GM12801 (cell line): Measurements from ENCODE around the gene ZCCHC2.

Source experiments
- CTCF ChIP-seq: IDR thresholded peaks from one replicate; pipeline ENCODE4 v1.5.1; 2011; ENCODE audit warnings: control low read depth; ENCODE audit not compliant: insufficient read length; ENCODE audit errors: extremely low read depth

ZCCHC2 gene

DNA sequence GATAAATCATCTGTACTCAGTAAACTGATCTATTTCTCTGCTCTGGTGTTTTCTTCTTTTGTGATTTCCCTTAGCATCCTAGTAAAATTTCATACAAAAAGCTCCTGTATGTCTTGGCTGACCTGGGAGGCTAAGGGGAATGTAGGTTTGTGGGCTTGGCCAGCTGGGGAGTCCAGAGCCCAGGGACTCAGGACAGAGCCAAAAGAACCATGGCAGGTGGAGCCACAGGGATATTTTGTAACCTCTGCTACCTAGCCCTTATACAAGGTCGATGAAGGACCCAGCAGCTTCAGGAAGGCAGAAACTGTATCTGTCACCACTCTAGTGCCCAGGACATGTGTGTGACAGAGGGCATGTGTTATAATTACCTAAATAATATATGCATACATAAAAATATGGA lies 22.7 kb upstream of the ZCCHC2 start:
- TF ChIP-seq CTCF = no peak

DNA sequence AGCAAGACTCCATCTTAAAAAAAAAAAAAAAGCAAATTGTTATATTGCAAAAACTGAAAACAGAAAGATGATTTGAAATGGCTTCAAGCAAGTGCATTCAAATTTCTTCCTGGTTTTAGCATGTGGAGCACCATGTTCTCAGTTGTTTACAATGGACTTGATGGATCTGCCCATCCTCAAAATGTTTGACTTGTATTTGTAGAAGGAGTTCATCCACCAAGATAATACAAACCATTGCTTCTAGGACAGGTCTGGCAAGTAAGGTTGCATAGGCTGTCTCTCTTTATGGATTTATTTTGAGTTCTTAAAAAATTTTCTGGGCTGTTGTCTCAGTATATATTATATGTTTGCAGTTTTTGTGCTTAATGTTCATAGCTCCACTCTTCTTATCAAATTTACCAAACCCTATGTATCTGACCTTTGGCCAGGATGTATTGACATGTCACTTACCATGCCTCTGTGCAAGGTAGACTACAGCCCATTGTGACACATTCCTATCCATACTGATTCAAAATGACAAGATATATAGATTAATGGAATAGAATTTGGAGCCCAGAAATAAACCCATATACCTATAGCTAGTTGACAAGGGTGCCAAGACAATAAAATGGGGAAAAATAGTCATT lies 21.7 kb upstream of the ZCCHC2 start:
- no peak for TF ChIP-seq CTCF

DNA sequence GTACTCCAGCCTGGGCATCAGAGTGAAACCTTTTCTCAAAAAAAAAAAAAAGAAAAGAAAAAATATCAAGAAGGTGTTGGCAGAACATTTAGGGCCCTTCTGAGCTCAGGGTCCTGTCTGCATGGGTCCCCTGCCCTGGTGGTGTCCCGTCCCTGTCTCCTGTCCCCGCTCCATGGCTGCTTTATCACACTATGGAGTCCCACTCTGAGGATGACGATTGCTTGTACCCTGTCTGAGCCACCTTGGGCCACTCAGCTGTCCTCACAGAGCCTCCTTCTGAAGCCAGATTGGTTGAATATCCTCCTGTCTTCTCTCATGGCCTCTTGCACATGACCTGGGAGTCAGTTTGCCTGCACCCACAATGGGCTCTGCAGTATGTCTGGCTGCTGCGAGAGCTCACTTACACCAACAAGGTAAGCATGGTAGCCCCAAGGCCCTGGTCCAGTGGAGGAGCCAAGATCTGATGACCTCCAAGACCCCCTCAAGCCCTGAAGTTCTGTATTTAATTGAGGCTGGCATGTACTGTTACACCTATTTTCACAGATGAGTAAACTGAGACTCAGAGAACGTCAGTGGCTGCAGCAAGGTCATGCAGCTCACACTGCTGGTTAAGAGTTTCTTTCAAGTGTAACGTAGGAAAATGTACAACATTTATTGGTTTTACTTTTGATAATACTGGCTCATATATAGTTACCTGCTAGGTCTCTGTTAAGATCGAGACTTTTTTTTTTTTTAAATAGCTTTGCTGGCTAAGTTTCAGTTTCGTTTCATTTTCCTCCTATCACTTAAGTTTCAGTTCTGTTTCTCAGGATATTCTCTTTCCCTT lies 16.9 kb upstream of the ZCCHC2 start:
- no peak for TF ChIP-seq CTCF

- no peak for TF ChIP-seq CTCF
Observed at GRCh38 chr18:62506495-62507143, 16.2 kb upstream of the ZCCHC2 start.

DNA sequence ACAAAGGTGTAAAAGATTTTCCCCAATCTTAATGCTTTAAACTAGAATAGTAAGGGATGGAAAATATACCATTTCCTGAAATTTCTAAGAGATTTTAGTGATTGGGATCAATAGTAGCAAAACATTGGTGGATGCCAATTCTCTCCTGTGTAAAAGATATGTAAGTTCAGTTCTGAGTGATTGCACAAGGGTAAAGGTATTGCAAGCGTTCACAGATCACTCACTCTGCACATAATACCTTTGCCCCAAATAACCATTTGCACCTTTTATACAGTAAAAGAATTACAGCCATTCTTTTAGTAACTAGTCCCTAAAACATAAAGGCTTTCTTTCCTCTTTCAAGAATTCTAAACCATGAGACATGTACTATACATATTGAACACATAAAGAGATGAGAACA lies 13.0 kb upstream of the ZCCHC2 start:
- no peak for TF ChIP-seq CTCF

DNA sequence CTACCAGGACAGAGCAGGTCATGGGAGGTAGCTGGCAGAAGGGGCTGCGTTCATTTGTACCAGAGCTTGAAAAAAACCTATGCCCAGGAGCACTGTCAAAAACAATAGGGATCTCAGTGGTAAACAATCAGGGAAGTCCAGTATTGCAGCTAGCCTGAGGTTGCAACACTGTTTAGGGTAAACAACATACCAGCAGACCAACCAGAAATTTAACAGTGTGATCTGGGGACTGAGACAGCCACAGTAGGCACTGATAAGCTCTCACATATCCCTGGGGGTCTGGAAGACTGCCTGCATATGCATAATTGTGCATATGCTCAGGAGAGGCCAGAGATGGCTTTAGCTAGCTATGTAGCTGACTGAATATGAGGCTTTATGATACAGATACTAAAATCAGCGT lies 12.0 kb upstream of the ZCCHC2 start:
- TF ChIP-seq CTCF = no peak

DNA sequence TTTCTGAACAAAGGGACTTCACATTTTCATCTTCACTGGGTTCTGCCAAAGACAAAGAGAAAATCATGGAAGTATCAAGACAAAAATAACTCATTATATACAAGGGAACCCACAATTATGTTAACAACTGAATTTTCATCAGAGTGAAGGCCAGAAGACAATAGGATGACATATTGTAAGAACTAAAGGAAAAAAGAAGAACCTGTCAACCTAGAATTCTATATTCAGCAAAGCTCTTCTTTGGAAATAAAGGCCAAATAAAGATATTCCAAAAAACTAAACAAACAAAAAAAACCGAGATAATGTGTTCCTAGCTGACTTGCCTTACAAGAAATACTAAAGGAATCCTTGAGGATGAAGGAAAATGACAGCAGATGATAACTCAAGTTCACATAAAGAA lies 10.3 kb upstream of the ZCCHC2 start:
- no peak for TF ChIP-seq CTCF
